Nucleus accumbens (tissue), 56 donors: ENCODE results near the gene CMPK2.
A peak's percentile ranks its signal among the peaks of the same experiment; 100 is the strongest.

Experiments
- DNase-seq, 56 donors: peaks; one replicate each; lab custom pipeline; 2025; lab: John Stamatoyannopoulos, UW

The CMPK2 gene

DNA sequence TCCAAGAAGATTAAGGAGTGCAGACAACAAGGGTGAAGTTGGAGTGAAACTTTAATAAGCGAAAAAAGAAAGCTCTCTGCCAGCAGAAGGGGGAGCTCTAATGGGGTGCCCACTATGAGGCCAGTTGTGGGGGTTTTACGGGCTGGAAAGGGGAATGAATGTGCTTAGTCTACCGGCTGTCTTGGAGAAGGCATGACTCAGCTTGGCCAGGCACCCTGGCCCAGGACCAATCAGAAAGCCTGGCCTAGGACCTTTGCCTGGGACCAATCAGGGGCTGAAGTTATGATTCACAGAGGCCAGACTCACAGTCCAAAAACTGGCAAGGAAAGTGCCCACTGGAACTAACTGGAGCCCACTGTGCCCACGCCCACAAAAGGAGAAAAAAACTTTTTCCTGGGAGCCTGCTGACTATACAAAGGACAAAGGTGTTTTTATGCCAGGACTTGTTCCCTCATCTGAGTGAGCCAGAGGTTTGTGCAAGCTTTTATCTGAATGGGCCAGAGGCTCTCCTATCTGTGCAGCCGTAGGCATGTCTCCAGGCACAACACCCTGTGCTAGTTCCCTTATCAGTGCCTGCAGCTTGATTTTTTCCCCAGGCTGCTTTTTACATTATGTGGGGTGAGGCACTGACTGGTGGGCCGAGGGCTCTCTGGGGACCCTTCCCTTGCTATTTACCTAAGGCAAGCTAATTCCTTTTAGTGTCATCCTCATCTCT, 18.6 kb downstream of the CMPK2 start:
- DNase-seq = no peak

DNA sequence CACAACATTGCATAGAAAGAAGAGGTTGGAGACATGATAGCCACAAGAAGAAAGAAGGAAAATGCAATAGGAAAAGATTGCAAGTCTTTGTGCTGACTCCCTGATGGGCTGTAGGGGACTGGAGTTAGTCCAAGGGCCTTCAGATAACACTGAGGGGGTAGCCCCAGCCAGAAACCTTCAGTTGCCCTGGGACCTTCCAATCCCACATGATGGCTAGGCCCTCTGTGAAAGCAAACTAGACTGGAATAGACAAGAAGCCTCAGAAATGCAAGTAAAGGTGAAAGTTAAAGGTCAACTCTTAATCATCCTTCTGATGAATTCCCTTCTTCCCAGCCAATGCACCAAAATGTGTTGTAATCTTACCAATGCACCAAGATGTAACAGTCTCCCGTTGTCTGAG, 19.2 kb downstream of the CMPK2 start:
- DNase-seq = no peak

DNA sequence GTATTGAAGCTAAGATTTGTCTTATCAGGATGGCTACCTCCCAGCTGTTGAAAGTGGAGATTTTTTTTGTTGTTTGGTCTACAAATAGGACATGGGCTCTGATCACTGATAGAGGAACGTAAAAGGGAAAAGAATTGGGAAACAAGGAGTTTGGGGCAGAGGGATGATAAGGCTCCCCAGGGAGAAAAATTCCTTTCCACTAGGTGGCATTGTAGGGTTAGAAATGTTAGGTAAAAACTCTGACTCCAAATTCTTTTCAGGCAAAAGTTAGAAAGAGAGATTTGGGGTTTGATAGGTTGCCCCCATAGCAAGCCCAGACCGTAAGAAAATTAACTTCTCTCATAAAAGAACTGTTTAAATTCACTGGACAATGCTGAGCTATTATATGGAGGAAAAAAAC, 19.8 kb downstream of the CMPK2 start:
- no peak for DNase-seq

DNA sequence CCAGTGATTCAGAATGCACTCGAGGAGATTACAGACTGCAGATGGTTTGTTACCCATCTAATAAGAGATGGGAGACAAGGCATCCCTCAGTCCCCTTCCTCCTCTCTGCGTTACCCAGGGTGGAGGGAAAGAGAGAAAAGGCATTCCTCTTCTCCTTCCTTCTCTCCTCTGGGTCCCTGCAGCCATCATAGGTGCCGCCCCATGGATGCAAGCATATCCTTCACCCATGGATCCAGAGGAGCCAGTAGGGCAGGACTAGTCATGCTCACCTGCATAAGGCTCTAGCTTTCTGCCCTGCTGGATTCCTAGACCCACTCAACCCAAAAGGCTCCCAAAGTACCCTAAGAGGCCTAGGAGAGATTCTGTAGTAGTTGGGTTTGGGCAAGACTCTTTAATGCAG, 20.4 kb downstream of the CMPK2 start:
- DNase-seq = no peak

DNA sequence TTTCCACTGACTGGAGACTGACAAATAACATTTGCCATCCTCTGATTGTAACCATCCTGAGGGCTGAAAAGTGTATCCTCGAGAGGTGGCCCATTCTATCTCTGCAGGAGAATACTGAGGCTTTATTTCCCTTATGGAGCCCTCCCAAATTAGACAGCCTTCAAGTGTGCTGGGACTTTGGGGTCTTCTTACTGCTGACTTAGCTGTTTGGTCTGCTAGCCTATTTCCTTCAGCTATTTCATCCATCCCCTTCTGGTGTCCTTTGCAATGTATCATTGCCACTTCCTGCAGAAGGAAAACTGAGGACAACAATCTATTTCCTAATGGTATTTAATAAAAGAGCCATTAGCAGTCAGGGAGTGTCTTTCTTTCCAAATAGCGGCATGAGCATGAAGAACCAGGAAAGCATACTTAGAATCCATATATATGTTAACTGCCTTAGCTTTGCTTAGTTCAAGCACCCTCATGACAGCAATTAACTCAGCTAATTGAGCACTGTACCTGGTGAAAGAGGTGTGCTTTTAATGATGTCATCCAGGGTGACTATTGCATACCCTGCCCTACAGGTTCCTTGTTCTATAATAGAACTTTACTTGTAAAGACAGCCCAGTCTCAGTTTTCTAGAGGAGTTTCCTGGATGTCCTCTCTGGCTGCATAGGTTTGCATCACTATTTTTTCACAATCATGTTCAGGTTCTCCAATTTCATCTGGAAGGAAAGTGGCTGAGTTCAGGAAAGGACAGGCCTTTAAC, 24.0 kb downstream of the CMPK2 start:
- no peak for DNase-seq

DNA sequence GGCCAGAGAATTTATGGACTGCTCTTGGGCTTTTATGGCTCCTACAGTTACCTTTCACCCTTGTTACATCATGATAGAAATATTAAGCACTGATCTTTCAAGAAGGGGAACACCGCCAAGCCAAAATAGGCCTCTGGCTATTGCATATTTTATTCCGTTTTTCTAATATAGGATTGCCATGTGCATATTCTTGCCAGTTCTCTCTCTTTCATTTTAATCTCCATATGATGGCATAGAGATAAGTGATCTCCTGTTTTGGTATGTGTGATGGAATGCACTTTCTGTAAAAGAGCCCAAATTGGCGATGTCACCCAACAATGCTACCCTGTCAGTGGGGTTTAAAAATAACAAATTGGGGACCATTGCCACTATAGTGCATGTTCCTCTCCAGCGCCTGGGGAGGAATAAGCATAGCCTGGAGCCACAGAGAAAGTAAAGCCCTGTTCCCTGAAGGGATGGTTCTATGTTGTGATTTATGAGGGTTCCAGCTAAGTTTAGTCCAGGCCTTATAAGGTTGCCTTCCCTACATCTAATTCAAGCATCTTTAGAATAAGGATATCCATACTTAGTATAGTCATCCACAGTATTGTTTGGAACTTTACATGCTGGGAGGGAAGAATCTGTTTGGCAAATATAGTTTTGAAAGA, 26.9 kb downstream of the CMPK2 start:
- DNase-seq = no peak

DNA sequence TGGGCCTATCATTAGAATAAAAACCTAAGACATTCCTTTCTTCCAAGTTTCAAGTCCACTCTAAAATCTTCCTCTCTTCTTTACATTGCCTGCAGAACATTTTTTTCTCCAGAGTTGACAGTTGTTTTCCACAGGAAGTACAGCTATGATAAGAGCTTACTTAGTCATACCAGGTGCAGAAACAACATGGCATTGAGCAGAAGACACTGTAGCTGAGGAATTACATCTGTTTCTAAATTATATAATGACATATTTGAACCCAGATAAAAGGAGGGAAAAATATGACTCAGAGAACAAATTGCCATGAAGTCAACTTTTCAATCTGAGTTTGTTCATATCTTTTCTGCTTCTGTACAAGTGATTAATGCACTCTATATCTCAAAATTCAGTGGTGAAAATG, 30.2 kb downstream of the CMPK2 start:
- DNase-seq = no peak

DNA sequence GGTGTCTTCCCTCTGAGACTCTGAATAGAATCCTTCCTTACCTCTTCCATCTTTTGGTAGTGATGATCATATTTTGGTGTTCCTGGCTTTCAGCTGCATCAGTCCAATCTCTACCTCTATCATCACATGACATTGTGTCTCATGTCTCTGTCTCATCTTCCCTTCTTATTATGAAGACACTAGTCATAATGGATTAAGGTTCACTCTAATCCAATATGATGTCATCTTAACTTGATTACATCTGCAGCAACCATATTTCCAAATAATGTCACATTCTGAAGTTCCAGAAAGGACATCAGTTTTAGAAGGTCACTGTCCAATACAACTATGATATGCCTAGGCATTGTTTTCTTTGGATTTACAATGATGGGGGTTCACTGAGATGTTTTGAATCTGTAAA, 31.5 kb downstream of the CMPK2 start:
- DNase-seq = no peak

DNA sequence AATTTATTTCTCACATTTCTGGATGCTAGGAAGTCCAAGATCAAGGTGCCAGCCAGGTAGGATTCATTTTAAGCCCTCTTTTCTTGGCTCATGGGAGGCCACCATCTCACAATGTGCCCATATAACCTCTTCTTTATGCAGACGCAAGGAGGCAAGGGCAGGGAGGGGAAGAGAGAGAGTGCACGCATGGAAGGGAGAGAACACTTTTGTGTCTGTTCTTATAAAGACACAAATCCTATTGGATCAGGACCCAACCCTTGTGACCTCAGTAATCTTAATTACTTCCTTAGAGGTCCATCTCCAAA, 32.5 kb downstream of the CMPK2 start:
- no peak for DNase-seq

DNA sequence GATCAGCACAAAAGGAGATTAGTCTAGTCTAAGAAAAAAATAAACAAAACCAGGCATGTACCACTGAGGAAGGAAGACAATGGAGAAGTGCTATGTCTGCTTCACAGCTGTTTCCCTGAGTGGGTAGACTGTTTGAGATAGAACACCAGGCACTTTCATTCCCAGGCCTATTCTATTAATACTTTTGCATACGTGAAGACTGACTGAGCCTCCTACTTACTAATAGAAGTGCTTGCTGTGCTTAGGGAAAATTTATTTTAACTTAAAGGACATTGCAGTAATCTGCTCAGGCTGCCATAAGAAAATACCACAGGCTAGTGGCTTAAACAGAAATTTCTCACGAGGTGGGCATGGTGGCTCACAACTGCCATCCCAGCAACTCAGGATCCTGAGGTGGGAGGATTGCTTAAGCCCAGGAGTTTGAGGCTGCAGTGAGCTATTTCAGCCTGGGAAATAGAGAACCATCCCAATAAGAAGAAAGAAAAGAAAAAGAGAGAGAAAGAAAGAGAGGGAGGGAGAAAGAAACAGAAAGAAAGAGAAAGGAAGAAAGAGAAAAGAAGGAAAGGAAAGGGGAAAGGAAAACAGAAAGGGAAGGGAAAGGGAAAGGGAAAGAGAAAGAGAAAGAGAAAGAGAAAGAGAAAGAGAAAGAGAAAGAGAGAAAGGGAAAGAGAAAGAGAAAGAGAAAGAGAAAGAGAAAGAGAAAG, 33.0 kb downstream of the CMPK2 start:
- peak in 5 of 56 donors; percentile 2 to 19 (median 6) for DNase-seq

DNA sequence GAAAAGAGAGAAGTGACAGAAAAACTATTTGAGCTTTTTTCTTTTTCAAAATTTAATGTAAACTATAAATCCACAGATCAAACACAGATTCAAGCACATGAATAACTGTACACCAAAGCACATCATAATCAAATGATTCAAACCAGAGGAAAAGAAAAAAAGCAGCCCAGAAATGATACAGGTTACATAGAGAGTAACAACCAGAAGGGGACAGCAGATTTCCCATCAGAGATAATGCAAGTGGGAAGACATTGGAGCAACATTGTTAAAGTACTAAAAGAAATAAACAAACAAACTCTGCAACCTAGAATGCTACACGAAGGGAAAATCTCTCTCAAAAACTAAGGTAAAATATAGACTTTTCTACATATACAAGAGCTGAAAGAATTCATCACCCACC, 34.5 kb downstream of the CMPK2 start:
- DNase-seq = no peak

DNA sequence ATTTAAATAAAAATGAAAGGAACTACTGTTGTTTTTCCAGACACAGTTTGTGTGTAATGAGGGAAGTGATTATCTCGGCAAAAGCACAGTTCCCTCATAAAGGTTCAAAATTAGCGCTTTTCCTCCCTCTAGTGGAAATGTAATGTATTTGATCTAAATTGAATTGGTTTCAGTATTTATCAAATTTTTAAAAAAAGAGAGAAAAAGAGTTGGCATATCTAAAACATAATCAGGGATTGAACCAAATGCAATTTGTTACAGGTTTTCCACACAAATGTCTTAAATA, 37.5 kb downstream of the CMPK2 start:
- DNase-seq = no peak

DNA sequence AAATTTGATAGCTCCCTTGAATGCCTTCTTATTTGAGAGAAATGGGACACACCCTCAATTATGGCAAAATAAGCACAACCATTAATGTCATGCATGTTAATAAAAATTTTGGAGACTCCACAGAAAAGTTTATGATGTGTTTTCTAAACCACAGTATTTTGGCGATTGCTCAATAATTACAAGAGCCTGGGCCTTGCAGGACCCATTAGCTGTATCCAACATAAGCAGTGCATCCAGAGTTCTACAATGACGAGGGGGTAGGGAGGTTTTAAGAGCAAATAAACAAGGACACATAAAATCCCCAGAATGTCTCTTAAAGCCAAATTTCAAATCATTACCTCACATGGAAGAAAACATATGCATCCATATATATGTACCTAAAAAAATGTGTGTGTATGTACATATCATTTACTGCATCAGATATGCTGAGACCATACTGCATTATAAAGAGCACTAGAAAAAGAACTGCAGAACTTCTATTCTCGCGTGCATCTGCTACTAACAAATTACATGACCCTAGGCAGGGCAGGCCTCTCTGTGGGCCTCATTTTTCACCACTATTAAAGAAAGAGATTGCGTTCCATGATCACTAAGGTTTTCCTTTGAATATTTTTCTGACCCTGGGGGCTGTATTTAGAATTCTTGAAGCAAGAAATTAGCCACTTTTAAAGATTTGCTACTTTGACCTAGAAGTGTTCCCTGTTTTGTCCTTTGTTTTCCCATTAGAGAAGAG, 38.0 kb downstream of the CMPK2 start:
- no peak for DNase-seq

DNA sequence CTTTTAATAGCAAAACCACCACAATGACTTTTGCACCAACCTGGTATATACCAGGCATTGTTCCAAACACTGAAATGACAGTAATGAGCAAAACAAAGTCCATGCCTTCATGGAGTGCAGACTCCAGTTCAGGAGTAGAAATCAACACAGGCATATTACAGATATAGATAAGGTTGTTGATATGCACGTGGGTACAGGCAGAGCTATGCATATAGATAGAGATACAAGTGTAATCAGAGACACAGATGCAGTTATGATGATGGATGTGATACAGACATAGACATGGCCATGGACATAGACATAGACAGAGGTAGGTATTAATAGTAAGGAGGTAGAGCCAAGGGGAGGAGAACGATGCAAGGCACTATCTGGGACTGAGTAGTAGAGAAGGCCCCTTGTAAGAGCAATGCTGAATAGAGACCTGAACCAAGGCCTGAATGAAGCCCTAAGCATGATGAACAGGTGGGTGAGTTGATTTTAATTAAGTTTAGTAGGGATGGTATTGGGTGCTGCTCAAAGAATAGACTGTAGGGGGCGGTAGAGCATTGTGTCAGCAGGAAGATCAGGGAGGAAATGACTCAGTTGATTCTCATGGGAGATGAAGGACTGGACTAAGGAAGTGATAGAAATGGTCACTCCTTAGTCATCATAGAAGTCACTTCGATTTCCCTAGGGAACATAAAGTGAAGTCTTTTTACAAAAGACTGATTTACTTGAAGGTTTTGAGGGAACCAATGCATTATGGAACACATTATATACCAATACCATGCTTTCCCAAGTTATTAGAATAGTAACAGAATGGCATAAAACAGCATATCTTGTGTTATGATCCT, 39.4 kb downstream of the CMPK2 start:
- peak in 8 of 56 donors; percentile 0 to 17 (median 2) for DNase-seq

DNA sequence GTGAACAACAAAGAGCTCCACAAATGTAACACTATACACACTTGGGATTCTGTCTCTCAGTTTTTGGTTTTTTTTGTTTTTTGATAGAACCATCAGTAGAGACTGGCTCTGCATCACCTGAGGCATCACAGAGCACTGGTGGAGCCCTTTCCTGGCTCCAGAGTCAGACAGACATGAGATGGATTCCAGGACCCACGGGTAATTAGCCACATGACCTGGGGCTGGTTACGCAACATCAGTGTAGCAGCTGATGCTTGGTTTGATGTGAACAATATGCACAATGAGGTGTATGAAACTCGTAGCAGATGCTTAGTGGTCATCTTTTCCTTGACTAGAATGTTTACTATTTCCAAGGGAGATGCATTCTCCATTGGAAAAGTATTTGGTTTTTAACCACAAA, 40.7 kb downstream of the CMPK2 start:
- DNase-seq = no peak

DNA sequence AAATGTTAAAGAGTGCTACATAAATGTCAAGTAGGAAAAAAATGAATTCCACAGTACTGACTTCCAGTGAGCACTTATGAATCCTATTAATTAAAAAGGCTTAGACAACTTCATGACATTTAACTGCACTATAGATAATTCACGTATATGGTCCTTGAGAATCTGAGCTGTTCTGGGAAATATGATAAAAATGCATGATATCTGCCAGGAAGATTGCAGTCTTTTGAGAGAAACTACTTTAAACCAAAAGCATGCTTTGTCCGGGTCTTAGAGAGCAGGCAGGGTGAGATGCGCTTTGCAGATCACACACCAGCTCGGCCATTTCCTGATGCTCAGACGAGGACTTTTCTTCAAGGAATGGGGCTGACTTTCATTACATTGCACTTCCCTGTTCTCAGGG, 42.6 kb downstream of the CMPK2 start:
- no peak for DNase-seq

DNA sequence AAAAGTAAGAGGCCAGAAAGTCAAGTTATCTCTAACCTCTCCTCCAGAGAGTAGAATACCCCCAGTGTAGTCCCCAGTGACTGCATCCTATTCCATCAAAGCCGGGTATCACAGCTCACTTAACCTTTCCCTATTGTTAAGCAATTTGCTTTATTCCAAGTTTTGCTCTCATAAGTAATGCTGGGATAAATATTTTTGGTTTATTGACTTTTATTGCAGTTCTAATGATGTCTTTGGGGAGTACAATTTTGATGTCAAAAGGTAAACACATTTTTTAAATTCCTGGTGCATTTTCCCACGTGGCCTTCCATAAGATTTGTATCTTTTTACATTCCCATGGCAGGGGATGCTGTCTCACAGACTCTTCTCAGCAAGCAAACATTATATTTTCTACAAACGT, 43.3 kb downstream of the CMPK2 start:
- DNase-seq = no peak

DNA sequence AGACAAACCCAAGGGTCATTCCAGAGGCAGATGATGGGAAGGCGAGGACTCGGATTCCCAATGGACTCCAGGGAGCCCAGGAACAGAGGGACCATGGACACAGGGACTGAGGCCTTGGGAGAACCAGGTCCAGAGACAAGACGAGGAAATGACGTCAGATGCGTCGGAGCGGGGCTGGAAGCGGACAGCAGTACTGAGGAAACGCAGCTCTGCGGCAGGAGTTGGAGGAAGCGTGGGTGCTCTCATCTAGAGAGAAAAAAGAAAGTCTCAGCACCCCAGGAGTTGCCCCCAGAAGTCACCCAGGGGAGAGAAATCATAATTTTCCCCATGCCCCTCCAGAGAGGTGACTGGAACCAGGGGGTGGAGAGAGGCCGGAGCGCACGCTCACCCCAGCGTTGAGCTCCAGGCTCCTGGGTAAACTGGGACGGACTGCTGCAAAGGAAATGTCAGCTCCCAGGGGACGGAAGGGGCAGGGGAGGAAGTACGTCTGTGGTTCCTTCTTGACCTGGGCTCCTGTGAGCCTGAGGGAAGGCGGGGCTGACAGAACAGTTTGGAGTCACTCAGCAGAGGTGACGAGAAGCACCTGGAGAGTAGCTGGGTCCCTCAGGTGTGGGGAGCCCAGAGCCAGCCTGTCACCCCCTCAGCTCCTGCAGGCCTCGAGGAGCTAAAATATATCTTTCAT, 44.7 kb downstream of the CMPK2 start:
- no peak for DNase-seq

DNA sequence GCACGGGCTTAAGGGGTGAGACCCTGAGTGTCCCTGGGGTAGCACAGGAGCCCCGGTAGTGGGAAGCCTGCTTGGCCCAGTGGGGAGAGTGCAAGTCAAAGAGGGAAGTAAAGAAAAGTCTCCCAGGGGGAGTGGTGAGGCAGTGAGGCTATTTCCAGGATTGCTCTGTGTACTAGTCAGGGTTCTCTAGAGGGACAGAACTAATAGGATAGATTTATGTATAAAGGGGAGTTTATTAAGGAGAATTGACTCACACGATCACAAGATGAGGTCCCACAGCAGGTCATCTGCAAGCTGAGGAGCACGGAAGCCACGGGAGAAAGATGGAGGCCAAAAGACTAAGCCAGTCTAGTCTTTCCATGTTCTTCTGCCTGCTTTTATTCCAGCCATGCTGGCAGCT, 45.5 kb downstream of the CMPK2 start:
- DNase-seq = no peak
